GM06990 (cell line): ENCODE results near the gene TANGO2.

Source experiments
- DNase-seq: peaks from one replicate; pipeline ENCODE4 v3.0.0-alpha.2; 2011; ENCODE audit not compliant: insufficient read length; ENCODE audit errors: extremely low read depth
- H3K27me3 ChIP-seq: replicated peaks from 2 replicates; pipeline ENCODE4 v1.6.0; 2011; ENCODE audit warnings: low read length; ENCODE audit not compliant: control insufficient read depth, insufficient read depth
- H3K36me3 ChIP-seq: 2 replicates; pipeline ENCODE4 v1.5.1; 2011; ENCODE audit warnings: low read length; ENCODE audit not compliant: control insufficient read depth, insufficient read depth
- H3K4me3 ChIP-seq: replicated peaks from 2 replicates; pipeline ENCODE4 v1.5.1; 2011; ENCODE audit warnings: low read depth, mild to moderate bottlenecking, control low read depth, low read length
- CTCF ChIP-seq: IDR thresholded peaks from 2 replicates; pipeline ENCODE4 v1.5.1; 2011; ENCODE audit warnings: low read length, control low read depth, mild to moderate bottlenecking, inconsistent platforms; ENCODE audit not compliant: insufficient read depth, poor library complexity, severe bottlenecking

The TANGO2 gene

GRCh38 chr22:20107951-20108756, 87.2 kb downstream of the TANGO2 start:
- peaks cover 57% of the 10 kb centered on the region for H3K36me3 ChIP-seq
- no peak for TF ChIP-seq CTCF

GRCh38 chr22:20108757-20109230, 87.9 kb downstream of the TANGO2 start:
- TF ChIP-seq CTCF, result no peak

More at GRCh38 chr22:20107951-20108756, 87.2 kb downstream of the TANGO2 start:
- H3K4me3 ChIP-seq, result no peak overlapping the region
- DNase-seq, result no peak
- no peaks in the 10 kb centered on the region for H3K27me3 ChIP-seq

GRCh38 chr22:20109411-20110358, 88.8 kb downstream of the TANGO2 start:
- DNase-seq, result no peak
- Histone ChIP-seq H3K4me3 (no peak overlapping the region), H3K36me3 (peaks cover 61% of the 10 kb centered on the region), H3K27me3 (no peaks in the 10 kb centered on the region)
- no peak for TF ChIP-seq CTCF

More at GRCh38 chr22:20108757-20109230, 87.9 kb downstream of the TANGO2 start:
- Histone ChIP-seq H3K27me3 (no peaks in the 10 kb centered on the region), H3K36me3 (peaks cover 57% of the 10 kb centered on the region), H3K4me3 (no peak overlapping the region)
- no peak for DNase-seq

GRCh38 chr22:20110359-20110985, 89.6 kb downstream of the TANGO2 start:
- Histone ChIP-seq H3K4me3 (no peak overlapping the region), H3K27me3 (no peaks in the 10 kb centered on the region), H3K36me3 (peaks cover 57% of the 10 kb centered on the region)
- TF ChIP-seq CTCF, result no peak
- DNase-seq, result no peak

GRCh38 chr22:20111045-20111688, 90.3 kb downstream of the TANGO2 start:
- H3K4me3 ChIP-seq, result no peak overlapping the region
- no peak for DNase-seq
- no peaks in the 10 kb centered on the region for H3K27me3 ChIP-seq
- H3K36me3 ChIP-seq, result peaks cover 52% of the 10 kb centered on the region
- peak; percentile 70 for TF ChIP-seq CTCF
